ENCODE results near the gene SUOX. TPM values are rescaled to one million over a fixed set of nuclear protein-coding genes. Genes with fewer than 3 reads are reported as not detected.
A peak's percentile ranks its signal among the peaks of the same experiment; 100 is the strongest.
"Not testable (repeated sequence)": the region's sequence is repeated elsewhere in the genome, so short reads cannot be mapped to it uniquely, and the experiment has no call there.

Gene SUOX
- 13.8 and 23.2 TPM in 2 replicates for total RNA-seq

DNA sequence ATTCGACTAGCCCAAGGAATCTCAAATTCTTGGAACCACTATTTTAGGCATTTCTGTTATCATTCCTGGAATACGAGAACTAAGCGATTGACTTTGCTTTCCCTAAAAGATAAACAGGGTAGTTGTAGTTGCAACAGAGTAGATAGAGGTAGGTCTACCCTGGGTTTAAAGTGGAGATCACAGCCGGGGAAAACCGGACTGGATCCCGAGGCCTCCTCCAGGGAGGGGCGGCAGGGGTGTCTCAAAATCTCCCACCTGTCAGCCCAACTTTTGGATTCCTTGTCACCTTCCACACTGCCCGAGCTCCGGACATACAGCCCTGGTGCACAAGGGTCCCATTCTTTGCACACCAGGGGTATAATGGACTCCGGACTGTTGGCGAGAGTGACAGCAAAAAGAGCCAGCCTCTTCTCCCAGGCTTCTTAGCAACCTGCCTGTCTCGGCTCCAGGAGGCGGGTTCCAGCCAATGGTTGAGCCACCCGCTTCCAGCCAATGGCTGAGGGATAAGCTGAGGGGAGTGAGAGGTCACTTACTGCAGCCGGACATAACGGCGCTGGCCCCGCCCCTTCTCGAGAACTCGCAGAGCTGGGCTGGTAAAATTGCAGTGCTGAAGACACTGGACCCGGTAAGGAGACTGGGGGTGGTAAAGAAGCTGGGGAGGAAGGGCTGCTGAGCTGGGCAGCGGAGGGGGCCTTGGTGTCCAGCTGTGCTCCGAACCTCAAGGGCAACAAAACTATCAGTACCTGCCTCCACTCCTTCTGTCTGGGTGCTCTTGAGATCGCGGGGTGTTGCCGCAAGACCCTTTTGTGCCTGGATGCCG is at the start of gene SUOX:
SUOX (plus strand) TSS at position 562 of the 820 bp plus-strand sequence. CDS start 4,946 bp downstream, outside the sequence.
- DNase-seq (ENCODE audit: low read depth, low spot score), result peak; percentile 95

DNA sequence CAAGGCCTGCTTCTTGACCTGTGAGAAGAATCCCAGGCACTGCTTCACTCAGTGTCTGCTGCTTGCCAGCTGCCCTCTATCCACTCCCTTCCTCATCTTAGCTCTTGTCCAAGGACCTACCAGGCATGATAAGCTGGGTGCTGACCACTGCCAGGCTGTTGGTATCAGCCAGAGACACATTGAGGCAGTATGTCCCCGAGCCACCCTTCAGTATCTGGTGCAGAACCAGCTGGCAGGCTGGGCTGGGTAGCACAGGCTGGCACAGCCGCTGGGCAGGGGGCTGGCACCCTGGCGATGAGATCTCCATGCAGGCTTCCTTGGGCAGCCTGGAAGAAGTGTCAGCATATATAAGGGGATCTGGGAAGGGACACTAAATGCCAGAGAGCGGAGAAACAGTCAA is 41.7 kb upstream of the SUOX start:
- no peak for DNase-seq (ENCODE audit: low read depth, low spot score)

DNA sequence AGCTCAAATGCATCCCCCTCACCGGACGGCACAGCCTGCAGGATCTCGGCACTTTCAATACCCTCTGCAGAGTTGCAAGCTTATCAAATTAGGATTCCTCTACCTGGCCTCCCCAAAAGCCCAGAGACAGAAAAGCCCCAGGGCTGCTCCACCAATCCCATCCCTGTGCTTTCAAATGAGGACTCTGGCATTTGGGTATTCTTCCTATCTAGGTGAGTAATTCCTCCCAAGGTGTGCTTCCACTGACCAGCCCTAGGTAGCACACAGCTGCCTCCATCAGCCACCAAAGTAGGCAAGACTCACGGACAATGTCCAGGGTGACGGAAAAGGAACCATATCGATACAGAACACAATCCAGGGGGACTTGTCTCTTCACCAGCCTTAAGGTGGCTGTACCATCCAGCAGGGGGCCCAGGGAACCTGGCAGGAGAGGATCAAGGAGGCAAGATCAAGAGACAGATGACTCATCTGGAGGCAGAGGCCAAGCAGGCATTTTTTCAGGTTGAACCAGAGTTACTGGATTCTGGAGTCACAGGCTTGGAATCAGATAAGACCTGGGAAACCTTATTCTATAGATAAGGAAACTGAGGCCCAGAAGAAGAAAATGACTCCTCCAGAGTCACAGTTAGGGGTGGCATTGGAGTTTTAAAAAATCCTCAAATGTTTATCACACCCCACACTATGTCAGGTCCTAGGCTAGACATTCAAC is 41.1 kb upstream of the SUOX start:
- no peak for DNase-seq (ENCODE audit: low read depth, low spot score)

DNA sequence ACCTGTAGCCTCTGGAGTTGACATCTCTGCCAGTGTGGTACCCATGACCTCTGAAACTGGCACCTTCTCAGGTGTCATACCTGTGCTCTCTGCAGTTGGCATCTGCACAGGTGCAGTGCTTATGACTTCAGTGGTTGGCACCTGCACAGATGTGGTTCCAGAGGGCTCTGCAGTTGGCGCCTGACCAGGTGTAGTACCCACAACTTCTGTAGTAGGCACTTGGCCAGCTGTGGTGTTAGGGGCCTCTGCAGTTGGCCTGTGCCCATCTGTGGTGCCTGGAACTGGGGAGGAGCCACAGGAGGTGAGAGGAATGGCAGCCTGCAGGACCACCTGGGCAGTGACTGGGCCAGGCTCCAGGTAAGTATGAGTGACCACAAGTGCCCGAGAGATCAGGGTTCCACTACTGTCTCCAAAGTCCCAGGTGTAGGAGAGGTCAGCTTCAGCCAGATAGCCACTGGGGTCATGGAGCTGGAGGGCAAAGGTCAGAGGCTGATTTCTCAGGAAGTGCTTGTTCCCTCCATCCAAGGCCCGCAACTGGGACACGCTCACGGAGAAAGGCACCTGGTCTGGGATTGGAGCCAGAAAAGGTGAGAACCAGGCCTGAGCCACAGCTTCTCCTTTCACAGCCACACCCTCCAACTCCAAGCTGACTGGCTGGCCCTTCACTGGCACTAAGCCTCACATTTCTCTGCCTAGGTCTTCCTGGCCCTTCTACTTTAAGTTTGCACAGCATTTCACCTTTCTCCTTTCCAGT is 39.8 kb upstream of the SUOX start:
- no peak for DNase-seq (ENCODE audit: low read depth, low spot score)

DNA sequence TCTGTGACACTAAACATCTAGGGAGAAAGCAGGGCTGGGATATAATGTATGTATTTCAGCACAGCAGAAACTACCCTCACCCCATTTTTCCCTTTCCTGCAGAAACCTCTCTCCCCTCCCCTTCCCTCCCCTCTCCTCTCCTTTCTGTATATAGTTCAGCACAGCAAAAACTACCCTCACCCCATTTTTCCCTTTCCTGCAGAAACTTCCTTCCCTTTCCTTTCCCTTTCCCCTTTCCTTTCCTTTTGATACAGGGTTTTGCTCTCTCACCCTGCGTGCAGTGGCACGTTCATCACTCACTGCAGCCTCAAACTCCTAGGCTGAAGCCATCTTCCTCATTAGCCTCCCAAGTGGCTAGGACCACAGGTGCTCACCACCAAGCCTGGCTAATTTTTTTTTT is 33.3 kb upstream of the SUOX start:
- no peak for DNase-seq (ENCODE audit: low read depth, low spot score)

DNA sequence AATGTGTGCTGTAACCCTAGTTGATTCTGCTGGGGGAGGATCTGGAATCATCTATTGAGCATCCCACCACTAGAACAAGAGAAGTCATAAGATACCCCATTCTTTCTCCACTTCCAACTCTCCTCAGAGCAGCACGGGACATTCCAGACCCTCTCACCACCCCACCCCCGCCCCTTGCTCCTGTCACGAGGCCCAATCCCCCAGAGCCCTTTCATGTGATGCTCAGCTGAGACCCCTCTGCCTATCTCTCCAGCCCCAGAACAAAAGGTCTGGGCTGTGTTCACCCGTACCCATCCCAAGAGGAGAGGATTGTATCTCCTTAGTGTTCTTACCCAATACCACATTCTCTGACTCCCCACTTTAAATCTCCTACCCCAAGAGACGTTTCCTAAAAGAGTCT is 31.8 kb upstream of the SUOX start:
- no peak for DNase-seq (ENCODE audit: low read depth, low spot score)

DNA sequence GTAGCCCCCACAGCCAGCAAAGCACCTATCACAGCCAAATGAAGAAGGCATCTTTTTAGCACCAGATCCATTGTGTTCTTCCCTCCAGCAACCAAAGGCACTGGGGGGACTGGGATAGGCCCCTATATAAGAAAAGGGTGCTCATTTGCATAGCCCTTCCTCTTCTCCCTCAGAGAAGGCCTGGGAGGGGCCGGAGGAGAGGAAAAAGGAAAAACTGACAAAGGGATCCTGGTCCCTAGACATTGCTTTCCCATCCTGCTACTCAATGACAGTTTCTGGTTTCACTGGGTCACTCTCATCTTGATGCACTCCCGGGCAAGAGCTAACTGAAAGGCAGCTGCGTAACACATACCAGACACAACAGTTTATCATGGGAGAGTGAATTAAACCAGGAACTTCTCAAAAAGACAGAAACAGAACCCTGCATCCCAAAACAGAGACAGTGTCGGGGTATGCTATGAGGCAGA is 31.1 kb upstream of the SUOX start, which contains the start of gene PMEL:
PMEL (minus strand) TSS at position 102 of the 467 bp plus-strand sequence; CDS start at position 71, 31 bp downstream.
- no peak for DNase-seq (ENCODE audit: low read depth, low spot score)

DNA sequence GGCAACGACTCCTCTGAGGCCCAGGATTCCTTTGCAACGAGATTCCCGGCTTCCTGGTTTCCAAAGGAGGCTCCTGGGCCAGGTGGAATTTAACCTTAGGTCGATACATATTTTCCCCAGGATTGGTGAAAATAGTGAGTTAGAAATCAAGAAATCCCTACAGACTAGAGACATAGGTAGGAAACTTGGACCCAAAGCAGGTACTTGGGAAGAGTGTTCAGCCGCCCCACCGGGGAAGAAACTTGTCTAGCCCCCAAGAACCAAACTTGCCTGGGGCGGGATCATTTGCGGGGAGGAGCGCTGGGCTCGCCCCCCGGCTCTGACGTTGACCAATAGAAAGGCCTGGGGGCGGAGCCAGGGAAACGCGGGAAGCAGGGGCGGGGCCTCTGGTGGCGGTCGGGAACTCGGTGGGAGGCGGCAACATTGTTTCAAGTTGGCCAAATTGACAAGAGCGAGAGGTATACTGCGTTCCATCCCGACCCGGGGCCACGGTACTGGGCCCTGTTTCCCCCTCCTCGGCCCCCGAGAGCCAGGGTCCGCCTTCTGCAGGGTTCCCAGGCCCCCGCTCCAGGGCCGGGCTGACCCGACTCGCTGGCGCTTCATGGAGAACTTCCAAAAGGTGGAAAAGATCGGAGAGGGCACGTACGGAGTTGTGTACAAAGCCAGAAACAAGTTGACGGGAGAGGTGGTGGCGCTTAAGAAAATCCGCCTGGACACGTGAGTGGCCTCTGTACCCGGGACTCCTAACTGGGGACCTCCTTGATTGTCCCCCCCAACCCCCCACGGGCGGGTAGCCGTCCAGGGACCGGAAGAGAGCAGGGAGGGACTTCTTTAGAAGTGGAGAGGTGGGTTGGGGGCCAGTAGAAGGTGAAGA is 30.4 kb upstream of the SUOX start, which contains the start of gene CDK2:
CDK2 (plus strand) TSS at position 423 of the 874 bp plus-strand sequence; CDS start at position 602, 179 bp downstream.
- DNase-seq (ENCODE audit: low read depth, low spot score), result peak; percentile 27

DNA sequence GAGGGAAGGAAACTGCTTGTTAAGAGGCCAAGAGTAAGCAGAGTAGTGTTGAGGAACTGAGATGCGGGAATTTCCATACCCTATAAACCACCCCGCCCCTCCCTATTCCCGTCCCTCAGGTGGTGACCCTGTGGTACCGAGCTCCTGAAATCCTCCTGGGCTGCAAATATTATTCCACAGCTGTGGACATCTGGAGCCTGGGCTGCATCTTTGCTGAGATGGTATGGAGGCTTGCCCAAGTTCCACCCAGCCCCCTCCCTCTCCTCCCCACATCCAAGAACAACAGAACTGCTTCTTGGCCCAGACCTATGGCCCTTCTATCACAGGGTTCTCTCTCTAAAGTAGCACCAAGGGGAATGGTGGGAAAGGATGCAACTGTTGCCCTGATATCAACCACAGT is 27.7 kb upstream of the SUOX start:
- no peak for DNase-seq (ENCODE audit: low read depth, low spot score)

DNA sequence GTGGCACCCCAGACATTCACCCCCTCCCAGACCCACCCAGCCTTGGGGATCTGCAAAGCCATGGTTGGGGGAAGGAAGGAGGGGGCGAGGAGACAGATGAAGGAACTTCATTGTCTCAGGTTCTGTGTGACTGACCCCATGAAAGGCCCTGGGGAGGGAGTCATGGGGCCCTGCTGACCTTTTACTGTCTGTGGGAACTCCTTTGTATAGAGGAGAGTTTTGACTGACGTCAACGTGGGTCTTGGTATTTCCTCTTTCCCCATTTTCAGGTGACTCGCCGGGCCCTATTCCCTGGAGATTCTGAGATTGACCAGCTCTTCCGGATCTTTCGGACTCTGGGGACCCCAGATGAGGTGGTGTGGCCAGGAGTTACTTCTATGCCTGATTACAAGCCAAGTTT is 26.3 kb upstream of the SUOX start:
- no peak for DNase-seq (ENCODE audit: low read depth, low spot score)

DNA sequence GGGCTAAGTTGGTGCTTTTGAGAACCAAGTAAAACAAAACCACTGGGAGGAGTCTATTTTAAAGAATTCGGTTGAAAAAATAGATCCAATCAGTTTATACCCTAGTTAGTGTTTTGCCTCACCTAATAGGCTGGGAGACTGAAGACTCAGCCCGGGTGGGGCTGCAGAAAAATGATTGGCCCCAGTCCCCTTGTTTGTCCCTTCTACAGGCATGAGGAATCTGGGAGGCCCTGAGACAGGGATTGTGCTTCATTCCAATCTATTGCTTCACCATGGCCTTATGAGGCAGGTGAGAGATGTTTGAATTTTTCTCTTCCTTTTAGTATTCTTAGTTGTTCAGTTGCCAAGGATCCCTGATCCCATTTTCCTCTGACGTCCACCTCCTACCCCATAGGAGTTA is 25.0 kb upstream of the SUOX start:
- DNase-seq (ENCODE audit: low read depth, low spot score), result no peak

DNA sequence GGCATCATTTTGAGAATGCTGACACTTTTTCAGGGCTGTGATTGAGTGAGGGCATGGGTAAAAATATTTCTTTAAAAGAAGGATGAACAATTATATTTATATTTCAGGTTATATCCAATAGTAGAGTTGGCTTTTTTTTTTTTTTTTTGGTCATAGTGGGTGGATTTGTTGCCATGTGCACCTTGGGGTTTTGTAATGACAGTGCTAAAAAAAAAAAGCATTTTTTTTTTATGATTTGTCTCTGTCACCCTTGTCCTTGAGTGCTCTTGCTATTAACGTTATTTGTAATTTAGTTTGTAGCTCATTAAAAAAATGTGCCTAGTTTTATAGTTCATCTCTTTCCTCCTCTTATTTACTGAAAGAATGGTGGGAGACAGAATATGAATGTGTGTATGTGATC is 24.6 kb upstream of the SUOX start:
- DNase-seq (ENCODE audit: low read depth, low spot score), result no peak

DNA sequence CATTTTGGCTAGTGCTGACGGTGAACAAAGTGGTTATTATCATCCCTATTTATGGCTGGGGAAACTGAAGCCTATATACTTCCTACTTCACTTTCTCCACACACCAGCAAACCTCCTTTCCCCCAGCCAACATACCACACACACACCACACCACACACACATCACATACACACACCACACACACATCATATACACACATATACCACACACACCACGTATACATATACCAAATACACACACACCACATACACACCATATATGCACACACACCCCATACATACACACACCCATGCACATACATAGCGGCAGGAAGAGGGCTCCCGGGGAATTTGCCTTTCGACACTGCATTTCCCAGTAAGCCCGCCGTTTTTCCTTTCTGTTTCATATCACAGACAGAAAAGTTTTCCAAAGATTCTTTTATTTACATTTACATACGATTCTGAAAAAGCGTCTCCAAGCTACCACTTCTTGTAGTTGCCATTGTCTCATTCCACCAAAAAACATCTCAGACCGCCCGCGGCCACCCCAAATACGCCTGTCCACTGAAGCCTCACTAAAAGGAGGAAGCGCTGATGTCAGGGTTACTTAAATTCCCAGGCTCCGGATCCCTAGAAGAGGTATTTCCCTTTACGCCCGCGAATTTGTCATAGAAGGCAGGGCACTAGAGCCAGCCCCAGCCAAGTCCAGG is 24.0 kb upstream of the SUOX start:
- DNase-seq (ENCODE audit: low read depth, low spot score), result no peak

DNA sequence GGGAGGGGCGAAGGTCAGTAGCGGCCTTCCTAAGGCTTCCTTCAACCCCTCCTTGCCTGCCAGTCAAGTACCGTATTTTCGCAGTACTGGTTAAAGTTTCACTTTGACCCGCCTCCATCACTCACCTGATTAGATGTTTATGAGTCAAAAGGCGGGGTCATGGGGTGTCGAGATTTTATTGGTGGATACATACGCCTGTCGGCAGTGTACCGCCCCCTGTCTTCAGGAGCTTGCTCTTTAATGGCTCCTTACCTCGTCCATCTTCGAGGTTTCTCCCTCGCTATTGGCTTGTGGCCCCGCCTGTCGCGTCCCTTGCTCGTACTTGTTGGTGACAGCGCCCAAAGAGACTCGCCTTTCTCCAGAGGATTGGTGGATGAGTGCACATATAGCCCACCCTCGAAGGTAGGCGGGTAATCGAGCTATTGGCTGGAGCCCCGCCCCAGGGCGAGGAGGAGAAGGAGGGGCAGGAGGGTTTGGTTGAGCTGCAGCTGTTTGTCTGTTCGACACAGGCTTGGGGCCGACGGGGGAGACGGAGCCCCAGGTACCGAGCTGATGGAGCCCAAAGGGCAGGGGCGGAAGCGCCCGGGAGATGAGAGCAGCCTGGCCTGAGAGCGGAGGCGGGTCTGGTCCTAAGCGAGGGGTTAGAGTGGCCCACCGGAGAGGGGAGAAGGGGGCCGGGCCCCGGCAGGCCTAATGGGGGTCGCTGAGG is 23.3 kb upstream of the SUOX start, which contains the start of gene RAB5B:
RAB5B (plus strand) TSS at position 480 of the 709 bp plus-strand sequence. CDS start 12,883 bp downstream, outside the sequence.
- peak; percentile 100 for DNase-seq (ENCODE audit: low read depth, low spot score)

DNA sequence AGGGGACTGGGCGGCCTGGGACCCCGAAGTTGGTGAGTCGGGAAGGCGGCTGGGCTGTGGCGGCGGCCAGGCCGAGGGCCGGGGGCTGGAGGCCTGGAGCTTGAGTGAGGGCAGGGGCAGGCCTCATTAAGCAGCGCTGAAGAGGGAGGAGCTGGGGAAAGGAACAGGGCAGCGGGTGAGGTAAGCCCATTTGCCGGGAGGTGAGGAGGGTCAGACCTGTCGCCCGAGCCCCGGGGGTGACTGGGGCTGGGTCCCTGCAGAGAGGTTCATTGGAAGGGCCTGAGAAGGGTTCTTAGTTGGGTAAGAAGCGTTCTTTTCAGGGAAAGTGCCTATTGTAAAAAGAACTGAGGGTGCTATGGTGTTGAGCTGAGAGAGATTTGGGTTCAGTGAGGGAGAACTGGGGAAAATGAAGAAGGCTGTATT is 22.8 kb upstream of the SUOX start:
- no peak for DNase-seq (ENCODE audit: low read depth, low spot score)

DNA sequence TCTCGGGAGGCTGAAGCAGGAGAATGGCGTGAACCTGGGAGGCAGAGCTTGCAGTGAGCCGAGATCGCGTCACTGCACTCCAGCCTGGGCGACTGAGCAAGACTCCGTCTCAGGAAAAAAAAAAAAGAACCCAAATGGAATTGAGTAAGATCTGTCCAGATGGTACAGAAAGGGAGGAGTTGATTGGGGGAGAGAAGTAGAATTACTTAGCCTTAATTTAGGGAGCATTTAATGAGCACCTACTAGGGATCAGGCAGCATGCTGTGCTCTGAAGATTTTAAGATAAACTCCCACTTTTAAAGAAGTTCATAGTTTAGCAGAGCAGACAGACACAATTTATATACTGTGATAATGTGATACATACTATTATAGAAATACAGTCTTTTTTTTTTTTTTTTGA is 18.7 kb upstream of the SUOX start:
- DNase-seq (ENCODE audit: low read depth, low spot score), result no peak

DNA sequence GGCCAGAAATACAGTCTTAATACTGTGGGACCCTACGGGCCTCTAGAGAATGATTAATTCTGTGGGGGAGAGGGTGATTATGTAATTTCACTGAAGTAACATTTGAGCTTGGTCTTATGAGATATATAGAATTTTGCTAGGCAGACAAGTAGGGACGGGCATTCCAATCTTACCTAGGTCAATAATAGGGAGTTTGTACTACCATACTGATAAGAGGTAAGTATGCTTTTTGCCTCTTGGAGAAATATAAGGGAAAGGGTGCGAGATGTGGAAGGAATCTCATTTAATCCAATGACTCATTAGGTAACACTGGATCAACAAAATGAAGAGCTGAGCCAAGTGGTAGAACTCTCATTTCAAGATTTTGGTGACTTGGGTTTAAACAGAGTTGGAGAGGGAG is 18.0 kb upstream of the SUOX start:
- no peak for DNase-seq (ENCODE audit: low read depth, low spot score)

DNA sequence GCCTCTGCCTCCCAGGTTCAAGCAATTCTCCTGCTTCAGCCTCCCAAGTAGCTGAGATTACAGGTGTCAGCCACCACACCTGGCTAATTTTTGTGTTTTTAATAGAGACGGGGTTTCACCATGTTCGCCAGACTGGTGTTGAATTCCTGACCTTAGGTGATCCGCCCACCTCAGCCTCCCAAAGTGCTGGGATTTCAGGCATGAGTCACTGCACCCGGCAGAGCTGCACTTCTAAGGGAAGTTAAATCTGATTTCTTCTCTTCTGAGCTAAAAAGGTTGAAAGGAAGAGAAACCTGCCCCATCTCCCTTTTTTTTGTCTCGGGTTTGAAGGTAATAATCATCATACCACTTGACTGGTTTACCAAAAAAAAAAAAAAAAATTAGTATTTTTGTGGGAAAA is 15.2 kb upstream of the SUOX start:
- not testable (repeated sequence) for DNase-seq (ENCODE audit: low read depth, low spot score)

DNA sequence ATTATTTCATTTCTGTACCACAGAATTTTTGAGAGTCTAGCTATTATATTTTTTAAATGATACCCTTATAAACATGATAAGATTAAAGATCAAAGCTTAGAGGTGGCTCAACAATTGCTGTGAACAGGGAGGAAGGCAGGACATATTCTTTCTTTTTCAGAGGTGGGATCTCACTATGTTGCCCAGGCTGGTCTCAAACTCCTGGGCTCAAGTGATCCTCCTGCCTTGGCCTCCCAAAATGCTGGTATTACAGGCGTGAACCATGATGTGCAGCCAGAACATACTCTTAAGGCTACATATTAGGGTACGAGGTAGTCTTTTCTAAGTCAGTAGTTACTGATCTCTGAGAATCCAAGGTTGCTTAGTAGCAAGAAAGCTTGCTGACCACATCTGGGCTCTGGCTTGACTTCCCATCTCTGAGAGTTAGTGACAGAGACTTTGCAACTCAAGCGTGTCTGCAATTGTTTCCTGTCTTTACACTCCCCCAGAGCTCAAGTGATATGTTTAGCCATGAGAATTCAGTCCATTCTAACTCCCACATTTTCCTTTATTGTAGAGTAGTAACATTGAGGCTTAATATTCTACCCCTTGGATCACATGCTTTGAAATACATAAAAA is 14.6 kb upstream of the SUOX start:
- DNase-seq (ENCODE audit: low read depth, low spot score), result no peak
